GM10847 (cell line): ENCODE results near the gene NPAS2.

ENCODE experiments used
- POLR2A ChIP-seq: IDR thresholded peaks from 2 replicates; pipeline ENCODE4 v1.6.1; 2011; ENCODE audit not compliant: insufficient read length; ENCODE audit errors: extremely low read depth

Gene NPAS2

DNA sequence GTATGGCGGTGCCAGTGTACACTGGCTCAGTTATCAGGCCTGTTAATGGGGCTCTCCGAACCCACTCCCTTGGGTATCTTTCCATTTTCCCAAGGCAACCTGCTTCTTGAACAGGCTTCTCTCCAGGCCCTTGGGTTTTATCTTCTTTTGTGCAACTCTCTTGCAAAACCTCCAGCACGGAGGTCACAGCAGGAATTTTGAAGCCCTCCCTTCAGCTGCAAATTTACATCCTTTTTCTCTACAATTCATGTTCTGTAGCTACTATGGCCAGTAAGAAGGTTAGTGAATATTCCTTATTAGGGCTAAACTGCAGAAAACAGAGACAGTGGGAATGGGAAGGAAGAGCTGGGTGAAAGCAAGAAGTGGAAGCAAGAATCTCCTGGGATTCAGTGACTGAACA is 10.4 kb upstream of the NPAS2 start:
- no peak for TF ChIP-seq POLR2A

DNA sequence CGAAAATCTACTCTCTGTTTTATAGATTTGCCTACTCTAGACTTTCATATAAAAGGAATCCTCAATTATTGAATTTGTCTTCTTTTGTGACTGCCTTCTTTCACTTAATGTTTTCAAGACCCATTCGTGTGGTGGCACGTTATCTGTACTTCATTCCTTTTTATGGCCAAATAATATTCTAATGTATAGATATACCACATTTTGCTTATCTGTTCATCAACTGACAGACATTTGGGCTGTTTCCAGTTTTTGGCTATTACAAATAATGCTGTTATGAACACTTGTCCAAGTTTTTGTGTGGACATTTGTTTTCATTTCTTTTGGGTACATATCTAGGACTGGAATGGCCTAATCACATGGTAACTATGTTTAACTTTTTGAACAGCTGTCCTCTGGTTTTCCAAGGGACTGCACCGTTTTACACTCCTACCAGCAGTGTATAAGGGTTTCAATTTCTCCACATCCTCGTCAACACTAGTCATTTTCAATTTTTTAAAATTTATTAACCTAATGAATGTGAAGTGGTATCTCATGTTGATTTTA is 9.3 kb upstream of the NPAS2 start:
- TF ChIP-seq POLR2A = no peak

- no peak for TF ChIP-seq POLR2A
Measured at GRCh38 chr2:100812116-100812515, 7.8 kb upstream of the NPAS2 start.

GRCh38 chr2:100812573-100812972 is 7.4 kb upstream of the NPAS2 start:
- TF ChIP-seq POLR2A = no peak

DNA sequence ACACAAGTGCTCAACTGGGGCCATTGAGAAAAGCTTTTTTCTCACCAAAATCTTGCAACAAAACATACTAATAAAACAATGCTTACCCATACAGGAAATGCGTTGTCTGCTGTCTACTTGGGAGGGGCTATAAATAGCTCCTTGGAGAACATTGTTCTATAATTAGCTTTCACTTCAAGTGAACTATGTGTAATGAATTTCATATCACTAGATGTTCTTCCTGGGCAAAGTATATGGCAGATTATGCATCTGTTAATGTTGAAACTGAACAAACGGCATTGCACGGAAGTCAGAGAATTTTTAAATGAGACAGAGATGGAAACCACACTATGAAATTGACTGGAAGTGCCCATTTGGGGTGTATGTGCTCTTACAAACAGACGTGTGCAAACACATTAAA is 6.4 kb upstream of the NPAS2 start:
- TF ChIP-seq POLR2A = no peak

DNA sequence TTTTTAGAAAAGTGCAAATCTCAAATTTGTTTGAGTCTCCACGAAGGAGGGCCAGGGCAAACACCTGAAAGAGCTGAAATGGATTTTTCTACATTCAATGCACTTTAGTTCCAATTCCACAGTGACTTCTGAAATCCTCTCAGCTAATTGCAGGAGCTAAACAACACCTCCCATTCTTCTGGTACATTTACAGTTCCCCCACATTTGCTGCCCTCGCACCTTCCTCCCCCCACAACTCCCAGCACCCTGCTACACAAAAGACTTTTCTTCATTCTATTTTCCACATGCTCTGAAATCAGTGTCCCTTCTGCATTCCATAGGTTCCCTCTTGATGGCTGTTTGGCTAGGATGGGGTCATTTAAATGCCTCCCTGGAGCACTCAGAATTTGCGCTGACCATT is 5.9 kb upstream of the NPAS2 start:
- no peak for TF ChIP-seq POLR2A

DNA sequence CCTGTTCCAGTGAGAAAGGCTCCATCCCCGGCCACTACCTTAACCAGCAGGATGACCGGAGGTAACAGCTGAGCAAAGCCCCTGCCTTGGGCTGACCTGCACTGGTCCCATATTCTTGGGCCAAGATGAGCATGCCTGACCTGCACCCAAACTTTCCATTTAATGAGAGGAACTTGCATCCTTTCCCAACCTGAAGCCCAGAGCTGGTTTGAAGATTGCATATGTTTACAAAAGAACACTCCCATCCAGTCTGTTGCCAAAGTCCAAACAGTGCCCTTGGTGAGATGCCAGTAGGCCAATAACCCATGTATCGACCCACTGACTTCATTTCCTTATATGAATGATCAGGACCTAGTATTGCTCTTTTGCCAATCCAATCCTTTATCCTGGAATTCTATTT is 5.5 kb upstream of the NPAS2 start:
- TF ChIP-seq POLR2A = no peak

GRCh38 chr2:100817388-100817985 is 2.5 kb upstream of the NPAS2 start:
- TF ChIP-seq POLR2A = no peak

DNA sequence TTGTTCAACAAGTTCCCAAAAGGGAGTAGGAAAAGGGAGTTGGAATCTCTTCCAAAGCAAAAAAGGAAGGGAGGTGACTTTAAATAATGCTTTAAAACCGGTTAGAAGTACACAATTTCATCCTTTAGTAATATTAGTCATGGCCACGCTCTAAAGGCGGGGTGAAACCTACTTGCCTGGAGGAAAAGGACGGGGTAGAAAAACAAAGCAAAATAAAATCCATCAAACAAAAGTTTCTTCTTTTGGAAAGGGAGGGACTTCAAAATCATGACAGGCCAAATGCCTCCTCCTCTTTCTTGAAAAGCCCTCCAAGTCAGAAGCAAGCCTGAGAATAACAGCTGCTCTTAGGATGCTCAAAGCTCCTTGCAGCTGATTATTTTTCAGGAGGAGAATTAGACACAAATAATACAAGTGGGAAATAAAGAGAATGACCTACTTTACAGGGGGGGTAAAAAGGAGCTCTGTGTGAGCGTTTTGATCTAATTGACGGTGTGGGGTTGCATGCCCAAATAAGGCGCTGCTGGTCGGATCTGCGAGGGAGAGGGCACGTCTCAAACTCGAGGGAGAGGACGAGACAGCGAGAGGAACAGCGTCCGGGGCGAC is 1.8 kb upstream of the NPAS2 start:
- TF ChIP-seq POLR2A = no peak

DNA sequence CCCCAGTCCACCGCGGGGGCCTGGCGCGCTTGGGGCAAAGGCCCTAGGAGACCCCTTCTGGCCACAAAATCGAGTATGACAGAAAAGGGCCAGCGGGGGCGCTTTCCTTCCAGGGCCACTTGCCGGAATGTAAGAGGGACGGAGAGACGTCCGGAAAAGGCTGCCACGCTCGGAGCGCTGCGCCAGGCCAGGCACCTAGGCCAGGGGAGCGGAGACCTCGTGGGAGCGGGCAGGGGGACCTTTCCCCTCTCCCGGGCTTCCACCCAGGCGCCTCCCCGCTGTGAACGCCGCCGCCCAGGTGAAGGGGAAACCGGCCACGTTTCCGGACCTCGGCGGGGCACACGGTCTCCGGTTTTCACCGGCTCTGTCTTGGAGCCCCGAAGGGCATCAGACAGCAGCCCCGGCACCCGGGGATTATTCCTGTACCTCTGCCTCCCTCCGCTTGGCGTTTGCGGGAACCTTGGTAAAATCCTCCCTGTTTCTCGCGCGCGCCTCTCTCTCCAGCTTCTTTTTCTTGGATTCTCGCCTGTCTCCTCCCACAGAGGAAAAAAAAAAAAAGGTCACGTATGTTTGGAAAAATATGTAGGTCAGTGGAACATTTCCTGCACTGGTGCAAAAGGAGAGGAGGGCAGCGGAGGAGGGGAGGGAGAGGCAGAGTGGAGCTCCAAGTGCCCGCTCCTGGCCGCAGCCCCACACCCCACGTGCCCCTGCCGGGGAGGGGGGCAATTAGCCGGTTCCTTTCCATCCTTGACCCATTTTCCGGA is 1.2 kb upstream of the NPAS2 start:
- TF ChIP-seq POLR2A = no peak

DNA sequence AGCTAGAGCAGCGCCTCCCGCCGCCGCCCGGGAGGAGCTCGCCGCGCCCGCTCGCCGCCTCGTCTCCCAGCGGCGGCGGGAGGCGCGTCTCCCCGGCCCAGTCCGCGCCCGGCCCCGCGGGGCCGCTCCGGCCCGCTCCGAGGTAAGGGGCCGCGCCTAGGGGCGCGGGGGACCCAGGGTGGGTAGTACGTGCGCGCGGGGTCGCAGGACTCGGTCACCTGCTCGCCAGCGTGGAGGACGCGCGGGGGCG is 259 bp downstream of the NPAS2 start:
- no peak for TF ChIP-seq POLR2A

DNA sequence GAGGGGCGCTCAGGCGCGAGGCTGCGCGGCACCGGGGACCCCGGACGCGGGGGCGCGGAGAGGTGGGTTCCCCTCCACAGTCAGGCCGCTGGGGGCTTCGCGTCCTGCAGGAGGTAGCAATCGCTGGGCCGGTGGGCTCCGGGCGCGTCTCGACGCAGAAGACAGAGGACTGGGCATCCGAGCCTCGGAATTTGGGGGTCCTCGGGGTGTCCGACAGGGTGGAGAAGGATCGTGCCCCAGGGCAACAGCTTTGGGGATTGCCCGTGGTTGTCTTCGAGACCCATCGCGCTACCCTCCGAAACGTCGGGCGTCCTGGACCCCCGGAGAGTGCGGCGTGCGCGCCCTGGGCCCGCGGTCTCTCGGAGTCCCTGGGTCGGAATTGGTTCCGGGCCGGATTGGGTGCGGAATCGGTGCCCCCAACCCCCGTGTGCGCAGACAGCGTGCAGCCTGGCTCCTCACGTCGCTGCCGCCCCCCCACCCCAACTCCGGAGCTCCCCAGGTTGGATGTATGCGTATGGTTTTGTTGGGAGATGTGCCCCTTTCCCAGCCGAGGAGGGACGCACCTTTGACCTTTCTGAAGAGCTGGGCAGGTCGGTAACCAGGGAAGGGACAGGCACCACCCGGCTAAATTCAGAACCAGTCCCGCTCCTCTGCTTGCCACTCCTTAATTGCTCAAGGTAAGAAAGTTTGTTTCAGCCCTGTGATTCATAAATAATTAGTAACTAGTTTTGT is 750 bp downstream of the NPAS2 start:
- no peak for TF ChIP-seq POLR2A

GRCh38 chr2:100821255-100821910 is 1.4 kb downstream of the NPAS2 start:
- no peak for TF ChIP-seq POLR2A

GRCh38 chr2:100821911-100822265 is 1.9 kb downstream of the NPAS2 start:
- no peak for TF ChIP-seq POLR2A

- no peak for TF ChIP-seq POLR2A
Measured at GRCh38 chr2:100822587-100823248, 2.8 kb downstream of the NPAS2 start.
